WI38 (cell line): Measurements from ENCODE around the gene C10orf67.

ENCODE experiments used
- H3K4me3 ChIP-seq: 2 replicates; pipeline ENCODE4 v1.5.1; 2011; ENCODE audit warnings: low read depth, mild to moderate bottlenecking, control low read depth, low read length
- CTCF ChIP-seq: IDR thresholded peaks from 2 replicates; pipeline ENCODE4 v1.5.1; 2012; ENCODE audit warnings: low read depth, mild to moderate bottlenecking, control low read depth, low read length

C10orf67 gene

GRCh38 chr10:23381298-23382040 lies 36.9 kb upstream of the C10orf67 start:
- no peak overlapping the region for H3K4me3 ChIP-seq
- no peak for TF ChIP-seq CTCF

GRCh38 chr10:23379686-23380085 lies 35.1 kb upstream of the C10orf67 start:
- H3K4me3 ChIP-seq, result no peak overlapping the region
- TF ChIP-seq CTCF, result no peak

GRCh38 chr10:23376229-23376655 lies 31.6 kb upstream of the C10orf67 start:
- H3K4me3 ChIP-seq, result no peak overlapping the region
- no peak for TF ChIP-seq CTCF

- no peak overlapping the region for H3K4me3 ChIP-seq
- no peak for TF ChIP-seq CTCF
These were observed 30.8 kb upstream of the C10orf67 start for GRCh38 chr10:23375366-23375765.

GRCh38 chr10:23373156-23373555 lies 28.6 kb upstream of the C10orf67 start:
- no peak for TF ChIP-seq CTCF
- H3K4me3 ChIP-seq, result no peak overlapping the region

GRCh38 chr10:23371073-23371472 lies 26.5 kb upstream of the C10orf67 start:
- no peak overlapping the region for H3K4me3 ChIP-seq
- TF ChIP-seq CTCF, result no peak

- TF ChIP-seq CTCF, result no peak
- H3K4me3 ChIP-seq, result no peak overlapping the region
These were observed 25.5 kb upstream of the C10orf67 start for GRCh38 chr10:23370106-23370505.
